GM18505 (cell line): ENCODE results near the gene PCDHA1.
"Not testable (repeated sequence)": the region's sequence is repeated elsewhere in the genome, so short reads cannot be mapped to it uniquely, and the experiment has no call there.

ENCODE experiments used
- ATAC-seq: cut with Tn5 transposase; IDR thresholded peaks from one replicate; pipeline ENCODE4 v1.9.1; 2021; ENCODE audit not compliant: unreplicated experiment
- POLR2A ChIP-seq: IDR thresholded peaks from 4 replicates; pipeline ENCODE4 v1.6.1; 2011; ENCODE audit warnings: borderline replicate concordance; ENCODE audit not compliant: insufficient read depth, insufficient read length; ENCODE audit errors: extremely low read depth

Gene PCDHA1

GRCh38 chr5:140796718-140797095 lies 10.8 kb downstream of the PCDHA1 start:
- TF ChIP-seq POLR2A = no peak
- no peak for ATAC-seq

- no peak for TF ChIP-seq POLR2A
- ATAC-seq = no peak
Observed at GRCh38 chr5:140800816-140801493, 15.0 kb downstream of the PCDHA1 start, which contains the start of gene PCDHA3. TSS of gene PCDHA3 (plus strand) at chr5:140801057.

- TF ChIP-seq POLR2A = no peak
- no peak for ATAC-seq
Observed at GRCh38 chr5:140801494-140801841, 15.5 kb downstream of the PCDHA1 start.

GRCh38 chr5:140802381-140802780 lies 16.4 kb downstream of the PCDHA1 start:
- not testable (repeated sequence) for ATAC-seq

GRCh38 chr5:140802781-140803271 lies 16.9 kb downstream of the PCDHA1 start:
- no peak for ATAC-seq
- TF ChIP-seq POLR2A = no peak

GRCh38 chr5:140806834-140807775 lies 21.2 kb downstream of the PCDHA1 start, which contains the start of gene PCDHA4:
TSS of gene PCDHA4 (plus strand) at chr5:140807068.
- TF ChIP-seq POLR2A = no peak
- ATAC-seq = no peak

GRCh38 chr5:140808241-140808888 lies 22.4 kb downstream of the PCDHA1 start:
- not testable (repeated sequence) for ATAC-seq

- no peak for TF ChIP-seq POLR2A
- no peak for ATAC-seq
Observed at GRCh38 chr5:140808889-140809291, 22.9 kb downstream of the PCDHA1 start.

- no peak for TF ChIP-seq POLR2A
- ATAC-seq = no peak
Observed at GRCh38 chr5:140821375-140822280, 35.7 kb downstream of the PCDHA1 start, which contains the start of gene PCDHA5. TSS of gene PCDHA5 (plus strand) at chr5:140821613.

GRCh38 chr5:140822281-140822629 lies 36.3 kb downstream of the PCDHA1 start:
- no peak for ATAC-seq
- TF ChIP-seq POLR2A = no peak

GRCh38 chr5:140822969-140823368 lies 37.0 kb downstream of the PCDHA1 start:
- ATAC-seq = not testable (repeated sequence)

GRCh38 chr5:140823475-140823874 lies 37.5 kb downstream of the PCDHA1 start:
- no peak for TF ChIP-seq POLR2A
- ATAC-seq = no peak

- no peak for TF ChIP-seq POLR2A
Observed at GRCh38 chr5:140827704-140828361, 41.9 kb downstream of the PCDHA1 start, which contains the start of gene PCDHA6. TSS of gene PCDHA6 (plus strand) at chr5:140827960. CDS start at chr5:140828092, 132 bp downstream.

GRCh38 chr5:140828362-140828737 lies 42.4 kb downstream of the PCDHA1 start:
- no peak for TF ChIP-seq POLR2A
- ATAC-seq = no peak

More at GRCh38 chr5:140827704-140828361, 41.9 kb downstream of the PCDHA1 start, which contains the start of gene PCDHA6:
- no peak for ATAC-seq

GRCh38 chr5:140829511-140830501 lies 43.9 kb downstream of the PCDHA1 start:
- not testable (repeated sequence) for ATAC-seq
